Keratinocyte (primary cell): Measurements from ENCODE around the gene LPIN1. TPM values are rescaled to one million over a fixed set of nuclear protein-coding genes. Genes with fewer than 3 reads are reported as not detected.
"Not testable (repeated sequence)": the region's sequence is repeated elsewhere in the genome, so short reads cannot be mapped to it uniquely, and the experiment has no call there.

Experiments
- DNase-seq: peaks from one replicate; pipeline ENCODE4 v3.0.0-alpha.2; 2011; ENCODE audit warnings: low read depth, missing footprints, low spot score
- FAIRE-seq: peaks from 2 replicates; lab custom pipeline; 2011; peaks lifted over from hg19 to GRCh38; lab: Jason Lieb, UNC
- H2AFZ ChIP-seq: 2 replicates; pipeline ENCODE4 v1.6.0; 2012; ENCODE audit warnings: low read length, control low read depth, inconsistent platforms; ENCODE audit not compliant: control insufficient read depth
- H3K27ac ChIP-seq: 2 replicates; pipeline ENCODE4 v1.5.1; 2011; ENCODE audit warnings: low read length; ENCODE audit not compliant: control insufficient read depth, insufficient read depth
- H3K27me3 ChIP-seq: 3 replicates; pipeline ENCODE4 v1.6.0; 2011; ENCODE audit warnings: low read length; ENCODE audit not compliant: control insufficient read depth, insufficient read depth; ENCODE audit errors: extremely low read depth
- H3K36me3 ChIP-seq, 2 experiments: 2 replicates in 1 of 2; 3 replicates in 1 of 2; pipeline ENCODE4 v1.5.1; 2011; ENCODE audit warnings: low read length in 2 of 2, mild to moderate bottlenecking in 1 of 2; ENCODE audit not compliant: control insufficient read depth in 2 of 2, insufficient read depth in 2 of 2; ENCODE audit errors: extremely low read depth in 1 of 2
- H3K4me1 ChIP-seq: 3 replicates; pipeline ENCODE4 v1.5.1; 2011; ENCODE audit warnings: low read length; ENCODE audit not compliant: control insufficient read depth, insufficient read depth; ENCODE audit errors: extremely low read depth
- H3K4me2 ChIP-seq: 3 replicates; pipeline ENCODE4 v1.6.0; 2011; ENCODE audit warnings: low read depth, low read length; ENCODE audit not compliant: control insufficient read depth, insufficient read depth; ENCODE audit errors: extremely low read depth
- H3K4me3 ChIP-seq, 3 experiments: fragments of 200-600 bp in 1 of 3; sonication (generic) in 1 of 3; 2 replicates in 2 of 3; 3 replicates in 1 of 3; pipeline ENCODE4 v1.5.1; 2011 to 2016; ENCODE audit warnings: low read length in 3 of 3, mild to moderate bottlenecking in 3 of 3, control low read depth in 2 of 3, inconsistent platforms in 1 of 3, low read depth in 1 of 3, mixed read lengths in 1 of 3, mixed run types in 1 of 3, moderate library complexity in 1 of 3; ENCODE audit not compliant: control insufficient read depth in 2 of 3, insufficient read depth in 2 of 3; ENCODE audit errors: extremely low read depth in 1 of 3
- H3K79me2 ChIP-seq: 2 replicates; pipeline ENCODE4 v1.6.0; 2012; ENCODE audit warnings: low read length; ENCODE audit not compliant: control insufficient read depth, insufficient read depth
- H3K9ac ChIP-seq: 3 replicates; pipeline ENCODE4 v1.6.0; 2011; ENCODE audit warnings: low read length; ENCODE audit not compliant: control insufficient read depth, insufficient read depth; ENCODE audit errors: extremely low read depth
- H3K9me1 ChIP-seq: 3 replicates; pipeline ENCODE4 v1.6.0; 2011; ENCODE audit warnings: low read length; ENCODE audit not compliant: control insufficient read depth, insufficient read depth; ENCODE audit errors: extremely low read depth
- H3K9me3 ChIP-seq: 2 replicates; pipeline ENCODE4 v1.5.1; 2012; ENCODE audit warnings: low read depth, low read length; ENCODE audit not compliant: control insufficient read depth
- H4K20me1 ChIP-seq: 3 replicates; pipeline ENCODE4 v1.6.0; 2011; ENCODE audit warnings: low read length; ENCODE audit not compliant: control insufficient read depth, insufficient read depth; ENCODE audit errors: extremely low read depth
- EZH2 ChIP-seq: IDR thresholded peaks from one replicate; pipeline ENCODE4 v1.6.1; 2012; ENCODE audit warnings: inconsistent platforms, mild to moderate bottlenecking, low read length, moderate library complexity
- dilution Hi-C: fragments of 300-500 bp; cut with MboI; formaldehyde crosslinking; loops from one replicate; pipeline ENCODE4 v1.7.0; 2020; ENCODE audit warnings: low sequenced_read_pairs; ENCODE audit not compliant: extremely low pct_ligation_motif_present
- polyA plus RNA-seq, 5 experiments: library from polyadenylated mRNA; depleted of rRNA in 3 of 5; stranded (reverse) in 3 of 5; stranded (forward) in 1 of 5; unstranded in 1 of 5; fragments of >200 nt; gene quantifications; 1 replicate in 1 of 5; 2 replicates in 3 of 5; 3 replicates in 1 of 5; pipeline versions ENCODE4 v1.2.1 to v1.2.3, GENCODE V29; 2011 to 2012; ENCODE audit warnings: missing spikeins in 2 of 5, low read depth in 1 of 5, low replicate concordance in 1 of 5
- TF ChIP-seq, protein P1 (sequence below), 3 experiments: IDR thresholded peaks in 1 of 3; conservative IDR thresholded peaks in 1 of 3; optimal IDR thresholded peaks in 1 of 3; 2 replicates in 2 of 3; 3 replicates in 1 of 3; pipeline versions ENCODE3 to v1.5.1; 2011; ENCODE audit warnings: low read length in 3 of 3, mild to moderate bottlenecking in 3 of 3, moderate library complexity in 2 of 3, control low read depth in 1 of 3, inconsistent platforms in 1 of 3; ENCODE audit not compliant: insufficient read depth in 2 of 3; ENCODE audit errors: extremely low read depth in 1 of 3

Gene LPIN1
- polyA plus RNA-seq, 1 donor (not counting 4 experiments of a cell fraction or from before 2014, with no cell fraction given), result 79.6 TPM

DNA sequence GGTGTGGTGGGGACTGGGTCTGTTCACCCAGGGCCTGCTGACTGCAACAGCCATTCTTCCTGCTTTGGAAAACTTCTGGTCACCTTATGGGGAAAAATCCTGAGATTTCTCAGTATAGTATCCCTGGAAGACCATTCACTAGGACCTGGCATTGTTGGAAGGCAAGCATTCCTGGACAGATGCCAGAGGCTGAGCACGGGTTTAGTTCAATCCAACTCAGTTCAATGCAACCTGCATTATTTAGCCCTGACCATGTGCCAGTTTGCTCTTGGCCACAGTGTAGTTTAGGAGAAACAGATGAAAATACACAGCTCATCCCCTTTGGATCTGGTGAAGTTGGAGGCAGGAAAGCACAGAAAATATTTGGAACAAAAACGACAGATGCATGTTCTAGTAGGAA, 95.9 kb downstream of the LPIN1 start:
- Histone ChIP-seq H3K27ac (no peak overlapping the region), H3K9ac (no peak overlapping the region), H3K4me1 (no peaks in the 10 kb centered on the region), H3K36me3 (no peaks in the 10 kb centered on the region), H3K9me1 (no peaks in the 10 kb centered on the region), H3K79me2 (no peaks in the 10 kb centered on the region), H4K20me1 (no peaks in the 10 kb centered on the region), H2AFZ (no peak overlapping the region), H3K9me3 (no peaks in the 10 kb centered on the region), H3K4me3 (no peak overlapping the region), H3K27me3 (no peaks in the 10 kb centered on the region), H3K4me2 (no peak overlapping the region)
- no peak for TF ChIP-seq EZH2
- TF ChIP-seq, protein P1, sequence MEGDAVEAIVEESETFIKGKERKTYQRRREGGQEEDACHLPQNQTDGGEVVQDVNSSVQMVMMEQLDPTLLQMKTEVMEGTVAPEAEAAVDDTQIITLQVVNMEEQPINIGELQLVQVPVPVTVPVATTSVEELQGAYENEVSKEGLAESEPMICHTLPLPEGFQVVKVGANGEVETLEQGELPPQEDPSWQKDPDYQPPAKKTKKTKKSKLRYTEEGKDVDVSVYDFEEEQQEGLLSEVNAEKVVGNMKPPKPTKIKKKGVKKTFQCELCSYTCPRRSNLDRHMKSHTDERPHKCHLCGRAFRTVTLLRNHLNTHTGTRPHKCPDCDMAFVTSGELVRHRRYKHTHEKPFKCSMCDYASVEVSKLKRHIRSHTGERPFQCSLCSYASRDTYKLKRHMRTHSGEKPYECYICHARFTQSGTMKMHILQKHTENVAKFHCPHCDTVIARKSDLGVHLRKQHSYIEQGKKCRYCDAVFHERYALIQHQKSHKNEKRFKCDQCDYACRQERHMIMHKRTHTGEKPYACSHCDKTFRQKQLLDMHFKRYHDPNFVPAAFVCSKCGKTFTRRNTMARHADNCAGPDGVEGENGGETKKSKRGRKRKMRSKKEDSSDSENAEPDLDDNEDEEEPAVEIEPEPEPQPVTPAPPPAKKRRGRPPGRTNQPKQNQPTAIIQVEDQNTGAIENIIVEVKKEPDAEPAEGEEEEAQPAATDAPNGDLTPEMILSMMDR (optimal IDR thresholded peaks at IDR 0.05 in 1 of 3, IDR thresholded peaks at IDR 0.05 in 1 of 3, conservative IDR thresholded peaks at IDR 0.05 in 1 of 3; ENCODE audit: extremely low read depth in 1 of 3, insufficient read depth in 2 of 3, low read length in 3 of 3), result no peak
- FAIRE-seq (no peak), DNase-seq (no peak)
- dilution Hi-C loops, result no loop called here

DNA sequence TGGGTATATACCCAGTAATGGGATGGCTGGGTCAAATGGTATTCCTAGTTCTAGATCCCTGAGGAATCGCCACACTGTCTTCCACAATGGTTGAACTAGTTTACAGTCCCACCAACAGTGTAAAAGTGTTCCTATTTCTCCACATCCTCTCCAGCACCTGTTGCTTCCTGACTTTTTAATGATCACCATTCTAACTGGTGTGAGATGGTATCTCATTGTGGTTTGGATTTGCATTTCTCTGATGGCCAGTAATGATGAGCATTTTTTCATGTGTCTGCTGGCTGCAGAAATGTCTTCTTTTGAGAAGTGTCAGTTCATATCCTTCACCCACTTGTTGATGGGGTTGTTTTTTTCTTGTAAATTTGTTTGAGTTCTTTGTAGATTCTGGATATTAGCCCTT, 98.4 kb downstream of the LPIN1 start:
- H3K27ac ChIP-seq, dilution Hi-C loops, H3K4me1 ChIP-seq, H3K9me3 ChIP-seq, FAIRE-seq, H3K9ac ChIP-seq, H3K9me1 ChIP-seq, H3K79me2 ChIP-seq, DNase-seq, H3K36me3 ChIP-seq, H2AFZ ChIP-seq, H3K4me2 ChIP-seq, H3K4me3 ChIP-seq, H4K20me1 ChIP-seq, H3K27me3 ChIP-seq: not testable (repeated sequence)

DNA sequence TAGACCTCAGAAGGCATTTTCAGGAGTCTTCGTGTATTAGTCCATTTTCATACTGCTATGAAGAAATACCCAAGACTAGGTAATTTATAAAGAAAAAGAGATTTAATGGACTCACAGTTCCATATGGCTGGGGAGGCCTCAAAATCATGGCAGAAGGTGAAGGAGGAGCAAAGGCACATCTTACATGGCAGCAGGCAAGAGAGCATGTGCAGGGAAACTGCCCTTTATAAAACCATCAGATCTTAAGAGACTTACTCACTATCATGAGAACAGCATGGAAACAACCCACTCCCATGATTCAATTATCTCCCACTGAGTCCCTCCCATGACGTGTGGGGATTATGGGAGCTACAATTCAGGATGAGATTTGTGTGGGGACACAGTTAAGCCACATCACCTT, 101.5 kb downstream of the LPIN1 start:
- H3K79me2 ChIP-seq, H3K9me3 ChIP-seq, H2AFZ ChIP-seq, H3K9ac ChIP-seq, H3K4me1 ChIP-seq, H3K9me1 ChIP-seq, H3K36me3 ChIP-seq, H4K20me1 ChIP-seq, dilution Hi-C loops, H3K4me3 ChIP-seq, H3K4me2 ChIP-seq, H3K27ac ChIP-seq, H3K27me3 ChIP-seq, FAIRE-seq, DNase-seq: not testable (repeated sequence)
